Activated CD8-positive, alpha-beta memory T cell treated with anti-CD3 and anti-CD28 coated beads for 48 hours (primary cell): ENCODE data around the gene CRTC3.

Source experiments
- DNase-seq, 3 experiments: peaks; one replicate each; pipeline ENCODE4 v3.0.0-alpha.2; 2020; ENCODE audit warnings: low read depth in 2 of 3, low spot score in 2 of 3

CRTC3 gene

DNA sequence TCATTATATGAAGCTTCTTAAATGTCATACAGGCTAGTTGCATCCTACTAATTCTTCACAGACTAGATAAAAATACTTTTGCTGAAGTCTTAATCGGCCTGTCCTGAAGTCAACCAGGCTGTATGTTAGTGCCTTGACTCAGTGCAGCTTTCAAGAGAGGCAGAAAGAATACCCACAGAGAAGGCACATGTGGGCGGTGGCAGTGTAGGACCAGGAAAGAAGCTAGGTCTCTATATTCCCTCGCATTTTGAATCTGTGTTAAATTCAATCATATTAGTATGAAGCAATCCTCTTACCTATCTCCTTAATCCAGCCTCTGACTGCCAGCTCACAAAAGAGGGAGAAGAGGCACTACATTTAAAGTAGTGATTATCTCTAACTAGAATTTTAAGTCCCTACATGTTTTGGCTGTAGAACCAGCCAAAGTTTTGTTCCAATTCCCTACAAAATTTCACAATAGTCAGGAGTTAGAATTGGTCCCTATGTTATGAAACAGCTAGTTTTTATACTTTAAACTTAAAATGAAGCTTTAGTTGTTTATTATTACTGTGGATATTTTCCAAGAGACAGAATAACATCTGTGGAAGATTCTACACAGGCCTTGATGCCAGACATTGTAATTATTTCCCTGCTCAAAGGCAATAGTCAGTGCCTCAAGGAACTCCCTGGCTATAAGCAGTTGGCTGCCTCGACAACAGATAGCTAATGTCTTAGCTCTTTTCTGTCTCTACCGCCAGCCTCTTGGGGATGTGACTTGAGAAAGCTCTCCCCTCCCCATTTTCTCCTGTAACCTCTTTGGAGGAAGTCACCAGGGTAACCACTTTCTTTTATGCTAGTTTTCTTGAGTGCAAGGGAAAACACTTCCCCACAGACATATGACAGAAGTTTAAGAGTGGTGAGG is 31.9 kb downstream of the CRTC3 start:
- no peak for DNase-seq

DNA sequence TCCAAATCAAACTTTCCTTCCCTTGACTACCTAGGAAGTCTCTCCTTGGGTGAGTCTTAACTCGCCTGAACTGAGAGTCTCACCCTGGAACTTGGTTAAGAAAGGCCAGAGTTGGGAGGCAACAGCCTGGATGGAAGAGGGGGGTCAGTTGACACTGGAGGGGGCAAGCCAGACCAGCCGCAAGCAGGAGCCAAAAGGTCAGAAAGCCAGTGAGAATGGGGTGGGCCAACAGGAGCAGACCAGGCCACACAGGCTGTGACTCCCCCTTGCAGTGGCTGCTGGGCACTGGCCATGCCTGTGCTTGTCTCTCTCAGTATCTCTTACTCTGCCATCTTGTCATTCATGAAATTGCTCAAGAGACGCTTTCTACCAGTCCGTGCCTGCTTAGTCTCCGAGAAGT is 32.9 kb downstream of the CRTC3 start:
- no peak for DNase-seq

DNA sequence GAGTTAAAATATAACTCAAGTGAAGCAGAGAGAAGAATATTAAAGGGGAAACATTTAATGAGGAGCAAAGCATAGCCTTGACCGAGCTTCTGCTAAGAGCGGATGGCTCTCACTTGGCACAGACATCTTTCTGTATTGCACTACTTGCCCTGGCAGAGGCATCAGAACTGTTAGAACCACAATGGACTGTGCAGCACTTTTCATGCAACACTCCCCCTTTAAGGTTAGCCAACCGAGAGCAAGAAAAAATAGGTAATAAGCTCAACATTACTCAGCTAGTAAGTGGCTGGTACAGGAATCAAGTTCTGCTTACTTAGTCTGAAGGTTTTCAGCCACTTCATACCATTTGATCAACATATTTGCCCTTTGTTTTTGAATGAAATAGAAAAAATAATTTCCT is 33.7 kb downstream of the CRTC3 start:
- no peak for DNase-seq

DNA sequence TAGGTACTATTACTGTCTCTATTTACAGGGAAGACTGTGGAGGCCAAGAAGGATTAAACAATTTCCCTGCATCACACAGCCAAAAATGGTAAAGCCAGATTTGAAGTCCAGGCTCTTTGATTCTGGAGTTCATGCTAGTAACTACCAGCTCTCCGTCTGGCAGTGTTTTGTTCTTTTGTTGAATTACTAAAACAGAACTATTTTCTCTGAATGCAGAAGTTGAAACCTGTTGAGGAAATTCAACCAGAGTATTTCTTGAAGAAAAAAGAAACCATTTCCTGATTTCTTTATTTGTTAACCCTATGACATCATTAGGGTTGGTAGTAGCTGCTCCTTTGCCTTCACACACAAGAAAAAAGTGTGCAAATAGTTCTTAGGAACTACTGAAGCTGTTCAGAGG is 34.3 kb downstream of the CRTC3 start:
- no peak for DNase-seq

DNA sequence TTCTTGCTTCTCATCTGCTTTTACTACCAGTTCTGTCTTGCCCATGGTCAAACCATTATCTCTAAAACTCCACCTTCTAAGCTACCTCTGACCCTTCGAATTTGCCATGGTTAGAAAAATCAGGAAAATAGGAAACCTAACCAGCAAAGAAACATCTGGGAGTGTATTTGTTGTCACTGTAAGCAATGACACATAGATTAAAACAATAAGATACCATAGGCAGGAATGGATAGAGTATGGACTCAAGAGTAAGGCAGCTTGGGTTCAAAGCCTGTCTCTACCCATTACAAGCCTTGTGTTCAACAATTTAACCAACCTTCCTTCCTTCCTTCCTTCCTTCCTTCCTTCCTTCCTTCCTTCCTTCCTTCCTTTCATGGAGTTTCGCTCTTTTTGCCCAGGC is 34.9 kb downstream of the CRTC3 start:
- no peak for DNase-seq

DNA sequence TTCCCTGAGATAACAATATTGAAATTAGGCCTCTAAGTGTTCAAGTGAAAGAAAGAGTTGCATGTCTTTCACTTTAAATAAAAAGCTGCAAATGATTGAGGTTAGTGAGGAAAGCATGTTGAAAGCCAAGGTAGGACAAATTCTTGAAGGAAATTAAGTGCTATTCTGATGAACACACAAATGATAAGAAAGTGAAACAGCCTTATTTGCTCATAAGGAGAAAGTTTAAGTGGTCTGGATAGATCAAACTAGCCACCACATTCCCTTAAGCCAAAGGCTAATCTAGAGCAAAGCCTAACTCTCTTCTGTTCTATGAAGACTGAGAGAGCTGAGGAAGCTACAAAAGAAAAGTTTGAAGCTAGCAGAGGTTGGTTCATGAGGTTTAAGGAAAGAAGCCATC is 36.1 kb downstream of the CRTC3 start:
- no peak for DNase-seq

DNA sequence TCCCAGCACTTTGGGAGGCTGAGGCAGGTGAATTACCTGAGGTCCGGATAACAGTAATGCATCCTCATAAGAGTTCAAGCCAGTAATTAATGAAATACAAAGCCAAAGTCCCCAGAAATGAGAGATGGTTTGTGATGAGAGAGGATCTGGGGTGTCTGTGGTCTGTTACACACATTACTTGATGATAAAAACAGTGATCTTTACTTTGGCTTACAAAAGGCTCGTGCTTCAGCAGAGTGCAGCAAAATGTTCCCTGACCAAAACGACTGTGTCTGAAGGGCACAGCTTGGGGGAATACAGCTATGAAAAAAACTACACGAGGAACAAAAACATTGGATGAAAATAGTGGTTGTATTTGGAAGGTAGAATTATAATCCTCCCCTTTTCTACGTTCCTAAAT is 40.9 kb downstream of the CRTC3 start:
- DNase-seq, result no peak

DNA sequence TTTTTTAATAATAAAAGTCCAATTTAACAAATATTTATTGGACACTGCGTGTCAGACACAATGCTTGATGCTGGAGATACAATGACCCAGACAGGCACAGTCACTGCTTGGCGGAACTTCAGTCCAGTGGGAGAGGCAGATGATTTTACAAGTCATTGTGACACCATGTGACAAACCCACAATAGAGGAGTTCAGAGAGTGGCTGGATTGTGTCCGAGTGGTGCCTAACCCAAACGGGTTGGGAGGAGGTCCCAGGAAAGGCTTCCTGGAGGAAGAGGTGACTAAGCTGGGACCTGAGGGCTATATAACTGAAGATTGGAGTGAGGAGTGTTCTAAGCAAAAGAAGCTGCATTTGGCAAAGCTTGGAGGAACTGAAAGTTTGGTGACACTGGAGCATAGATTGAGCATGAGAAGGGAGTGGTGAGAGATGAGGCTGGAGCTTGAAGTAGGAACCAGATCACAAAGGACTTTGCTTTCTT is 41.4 kb downstream of the CRTC3 start:
- DNase-seq, result no peak

DNA sequence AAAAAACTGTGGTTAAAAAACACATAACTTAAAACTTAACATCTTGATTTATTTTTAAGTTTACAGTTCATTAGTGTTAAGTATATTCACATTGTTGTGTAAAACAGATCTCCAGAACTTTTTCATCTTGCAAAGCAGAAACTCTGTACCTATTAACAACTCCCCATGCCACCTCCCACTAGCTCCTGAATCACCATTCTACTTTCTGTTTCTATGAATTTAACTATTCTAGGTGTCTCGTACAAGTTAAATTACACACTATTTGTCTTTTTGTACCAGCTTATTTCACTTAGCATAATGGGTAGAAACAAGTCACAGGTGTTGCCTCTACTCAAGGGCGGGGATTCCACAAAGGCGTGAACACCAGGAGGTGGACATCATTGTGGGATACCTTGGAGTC is 43.2 kb downstream of the CRTC3 start:
- no peak for DNase-seq

DNA sequence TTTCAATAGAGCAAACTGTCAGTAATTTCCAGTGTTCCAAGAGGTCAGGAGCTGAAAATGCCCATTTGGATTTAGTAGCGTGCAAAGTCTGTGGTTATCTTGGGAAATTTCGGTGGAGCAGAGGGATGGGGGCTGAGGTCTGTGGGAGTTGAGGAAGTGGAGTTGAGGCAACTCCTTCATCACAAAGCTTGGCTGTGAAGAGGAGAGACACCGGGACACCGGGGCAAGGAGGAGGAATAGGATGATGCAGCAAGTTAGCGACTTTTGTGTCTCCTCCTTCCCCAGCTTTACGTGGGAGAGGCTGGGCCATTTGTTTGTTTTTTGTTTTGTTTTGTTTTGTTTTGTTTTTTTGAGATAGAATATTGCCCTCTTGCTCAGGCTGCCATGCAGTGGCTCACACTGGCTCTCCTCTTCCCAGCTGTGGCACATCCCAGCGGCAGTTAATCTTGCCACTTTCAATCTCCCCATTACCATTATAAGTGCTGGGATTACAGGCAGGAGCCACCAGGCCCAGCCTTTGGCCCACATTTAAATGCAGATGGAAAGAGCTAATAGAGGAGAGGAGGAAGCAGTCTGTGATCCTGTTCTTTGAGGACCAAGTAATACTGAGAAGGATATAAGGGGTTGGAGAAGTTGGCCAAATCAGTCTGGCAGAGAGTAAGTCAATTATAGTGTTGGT is 47.1 kb downstream of the CRTC3 start:
- no peak for DNase-seq

DNA sequence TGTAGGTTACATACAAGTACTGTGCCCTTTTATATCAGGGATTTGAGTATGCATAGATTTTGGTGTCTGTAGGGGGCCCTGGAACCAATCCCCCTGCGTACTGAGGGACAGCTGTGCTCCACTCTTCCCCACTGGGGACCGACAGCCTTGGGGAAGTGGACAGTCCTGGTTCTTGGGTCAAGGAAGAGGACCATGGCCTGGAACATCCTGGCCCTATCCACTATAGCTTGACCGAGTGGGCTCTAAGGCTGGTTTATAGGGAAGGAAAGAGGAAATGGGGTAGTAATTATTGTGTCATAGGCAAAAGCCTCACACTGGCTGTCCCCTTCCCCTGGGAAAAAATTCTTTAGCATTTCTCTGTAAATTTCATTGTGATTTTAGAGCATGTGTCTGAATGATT is 49.5 kb downstream of the CRTC3 start:
- DNase-seq, result no peak

DNA sequence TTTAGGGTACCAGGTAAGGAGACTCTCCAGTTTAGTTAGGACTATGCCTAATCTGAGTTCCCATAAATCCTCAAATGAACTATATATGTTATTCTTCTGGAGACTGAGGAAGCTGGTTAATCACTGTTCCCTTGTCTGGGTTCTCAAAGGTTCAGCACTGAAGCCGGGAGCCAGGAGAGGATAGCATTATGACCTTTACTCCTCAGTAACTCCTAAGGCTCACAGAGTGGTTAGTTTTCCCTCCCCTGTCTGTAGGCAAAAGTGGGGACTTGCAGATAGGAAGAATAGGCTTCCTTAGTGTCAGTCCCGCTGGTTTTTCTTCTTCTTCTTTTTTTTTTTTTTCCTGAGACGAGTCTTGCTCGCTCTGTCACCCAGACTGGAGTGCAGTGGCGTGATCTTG is 50.4 kb downstream of the CRTC3 start:
- no peak for DNase-seq

DNA sequence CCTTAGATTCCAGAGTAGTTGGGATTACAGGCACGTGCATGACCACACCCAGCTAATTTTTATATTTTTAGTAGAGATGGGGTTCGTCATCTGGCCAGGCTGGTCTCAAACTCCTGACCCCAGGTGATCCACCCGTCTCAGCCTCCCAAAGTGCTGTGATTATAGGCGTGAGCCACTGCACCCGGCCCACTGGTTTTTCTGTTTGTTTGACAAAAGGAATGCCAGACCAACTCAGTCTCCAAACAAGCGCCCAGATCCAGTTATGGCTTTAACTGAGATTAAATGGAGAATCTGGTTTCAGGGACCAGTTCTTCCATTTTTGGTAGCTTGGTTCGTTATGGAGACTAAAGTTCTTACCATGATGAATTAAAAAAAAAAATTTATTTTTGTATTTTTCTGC is 50.8 kb downstream of the CRTC3 start:
- DNase-seq, result no peak

DNA sequence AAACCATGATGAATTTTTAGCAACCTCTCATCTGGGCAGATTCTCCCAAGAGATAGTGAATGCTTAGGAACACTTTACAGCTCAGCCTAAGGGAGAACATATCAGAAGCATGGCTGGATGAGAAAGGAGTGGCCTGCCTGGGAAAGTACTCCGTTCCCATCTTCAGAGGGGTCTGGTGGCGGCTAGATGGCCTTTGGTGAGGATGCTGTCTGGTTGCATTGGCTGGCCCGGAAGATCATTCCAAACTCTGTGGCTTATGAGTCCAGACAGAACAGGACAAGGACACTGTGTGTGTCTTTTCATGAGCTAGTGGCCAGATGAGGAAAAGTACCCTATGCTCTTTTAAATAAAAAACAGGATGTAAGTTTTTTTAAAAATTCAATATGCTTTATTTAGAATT is 51.2 kb downstream of the CRTC3 start:
- DNase-seq, result no peak

DNA sequence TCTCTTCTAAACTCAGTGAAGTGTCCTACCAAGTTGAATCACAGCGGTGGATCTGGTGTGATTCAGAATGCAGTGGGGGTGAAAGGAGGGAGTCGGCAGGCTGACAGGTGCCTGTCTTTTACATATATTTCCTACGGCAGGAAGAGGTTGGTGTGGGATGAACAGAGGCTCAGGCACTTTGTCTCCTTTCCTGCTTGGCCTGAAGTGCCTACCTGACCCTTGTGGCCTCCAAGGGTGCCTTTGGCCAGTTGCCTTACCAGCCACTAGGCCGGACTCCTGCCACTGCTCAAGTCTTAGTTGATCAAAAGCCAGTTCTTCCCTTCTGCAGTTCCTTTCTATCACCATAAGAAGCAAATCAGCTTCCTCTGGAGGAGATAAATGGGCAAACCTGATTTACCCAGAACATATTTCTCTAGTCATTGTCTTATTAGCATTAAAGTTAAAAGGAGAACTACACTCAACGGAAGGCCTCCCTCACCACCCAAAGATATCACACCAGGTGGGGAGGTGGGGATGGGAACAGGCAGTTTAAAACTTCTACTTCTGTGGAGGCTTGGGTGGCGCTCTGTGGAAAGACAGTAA is 52.1 kb downstream of the CRTC3 start:
- DNase-seq, result no peak

DNA sequence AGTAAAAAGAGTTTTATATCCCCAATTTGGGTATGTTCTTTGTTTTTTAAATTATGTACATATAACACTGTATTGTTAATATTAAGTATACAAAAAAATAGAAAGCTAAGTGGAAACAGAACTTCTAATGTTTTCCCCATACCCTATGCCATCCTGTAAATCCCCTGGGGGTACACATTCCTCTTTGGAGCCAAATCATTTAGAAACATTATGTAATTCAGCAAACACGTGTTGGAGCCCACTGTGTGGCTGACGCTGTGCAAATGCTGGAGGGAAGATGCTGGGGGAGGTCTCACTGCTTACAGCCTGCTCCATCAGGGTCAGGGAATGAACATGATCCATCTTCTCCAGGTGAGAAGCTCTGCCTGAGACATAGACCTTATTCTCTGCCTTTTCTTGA is 52.8 kb downstream of the CRTC3 start:
- DNase-seq, result no peak

DNA sequence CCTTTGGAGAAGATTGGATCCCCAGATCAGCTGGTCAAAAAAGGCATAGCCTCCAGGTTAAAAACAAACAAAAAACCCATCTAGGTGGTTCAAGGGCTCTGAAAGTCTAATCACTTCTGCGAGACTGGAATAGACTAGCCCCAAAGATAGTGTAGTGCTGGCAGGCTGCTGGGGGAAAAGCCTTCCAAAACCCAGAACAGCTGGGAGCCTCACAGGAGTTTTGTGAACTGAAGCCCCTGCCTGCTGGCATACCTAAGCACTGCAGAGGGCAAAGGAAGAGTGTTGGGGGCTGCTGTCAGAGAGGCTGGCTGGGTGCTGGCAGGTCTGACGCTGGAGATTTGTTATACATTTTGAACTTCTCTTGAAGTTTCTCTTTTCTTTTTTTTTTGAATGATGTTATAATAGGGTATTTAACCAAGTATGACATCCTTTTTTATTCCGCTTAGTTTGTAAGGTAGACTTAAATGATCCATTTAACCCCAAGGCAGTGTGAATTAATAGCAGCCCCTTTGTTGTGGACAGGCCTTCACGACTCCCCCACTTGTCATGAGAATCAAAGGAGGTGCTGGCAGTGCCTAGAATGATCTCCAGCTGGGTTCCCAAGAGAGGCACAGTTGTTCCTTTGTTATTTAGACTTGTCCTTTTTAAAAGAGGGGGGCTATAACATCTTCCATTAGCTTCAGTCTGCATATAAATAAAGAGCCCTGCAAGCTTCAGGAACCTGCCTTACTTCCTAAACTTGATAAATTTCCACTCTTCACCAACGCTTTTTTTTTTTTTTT is 53.9 kb downstream of the CRTC3 start:
- DNase-seq, result no peak

DNA sequence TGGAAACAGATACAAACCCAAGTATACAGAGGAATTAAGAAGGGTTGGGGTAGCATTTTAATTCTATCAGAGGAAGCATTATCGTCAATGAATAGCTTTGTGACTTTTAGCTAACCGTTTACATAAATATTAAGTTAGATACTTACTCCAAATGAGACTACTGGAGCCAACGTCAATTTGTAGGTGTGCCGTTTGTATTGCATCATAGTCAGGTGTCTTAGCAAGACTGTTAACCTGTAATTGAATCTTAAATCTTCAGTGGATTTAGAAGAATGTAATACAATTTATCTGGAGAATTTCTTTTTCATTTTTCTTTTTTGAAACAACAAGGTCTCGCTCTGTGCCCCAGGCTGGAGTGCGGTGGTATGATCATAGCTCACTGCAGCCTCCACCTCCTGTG is 55.1 kb downstream of the CRTC3 start:
- DNase-seq, result no peak

DNA sequence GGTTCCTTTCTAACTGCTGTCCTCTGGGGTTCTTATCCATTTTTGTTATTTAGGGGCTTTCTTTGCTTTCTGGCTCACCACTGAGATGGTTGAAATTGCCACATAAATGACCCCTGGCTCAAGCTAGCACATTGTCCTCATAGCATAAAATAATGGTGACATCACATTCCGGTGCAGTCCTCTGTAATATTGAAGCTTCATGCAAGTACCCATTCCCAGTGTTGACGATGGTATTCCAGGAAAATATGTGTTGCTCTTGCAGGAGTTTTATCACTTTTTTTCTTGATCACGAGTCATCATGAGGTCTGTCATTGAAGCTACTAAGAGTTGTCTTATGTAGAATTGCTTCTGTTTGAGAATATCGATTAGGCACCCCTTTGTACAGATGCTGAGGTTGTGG is 56.1 kb downstream of the CRTC3 start:
- no peak for DNase-seq

DNA sequence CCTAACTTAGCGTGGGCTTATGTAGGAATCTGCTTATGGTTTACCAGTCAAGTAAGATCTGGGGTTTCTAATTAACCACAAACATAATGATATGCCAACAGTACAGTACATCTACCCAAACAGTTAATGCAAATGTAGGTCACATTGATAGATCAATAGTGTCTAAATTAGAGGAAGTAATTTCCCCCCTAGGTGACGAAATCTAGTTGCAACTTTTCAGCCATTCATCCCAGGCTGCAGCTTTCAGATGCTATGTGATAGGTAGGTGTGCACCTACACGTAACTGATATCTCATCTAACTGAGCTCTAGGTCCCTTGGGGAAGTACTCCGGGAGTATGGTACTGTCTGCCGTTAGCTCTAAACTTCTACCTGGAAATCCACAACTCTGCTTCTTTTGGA is 57.2 kb downstream of the CRTC3 start:
- DNase-seq, result no peak

DNA sequence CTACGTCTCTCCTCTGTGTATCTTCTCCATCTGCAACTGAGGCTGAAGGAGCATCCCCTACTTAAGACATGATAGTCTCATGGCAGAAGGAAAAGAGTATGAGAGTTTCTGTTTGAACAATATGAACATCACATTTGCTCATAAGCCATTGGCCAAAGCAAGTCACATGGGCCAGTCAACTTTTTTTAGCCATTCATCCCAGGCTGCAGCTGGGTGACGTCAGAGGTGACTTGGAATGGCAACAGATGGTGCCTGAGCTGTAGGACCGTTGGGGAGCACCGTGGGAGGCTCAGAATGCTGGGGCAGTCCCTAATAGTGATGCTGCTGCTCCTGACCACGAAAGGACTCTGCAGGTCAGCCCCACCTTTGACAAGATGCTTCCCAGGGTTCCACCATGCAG is 58.7 kb downstream of the CRTC3 start:
- DNase-seq, result no peak

DNA sequence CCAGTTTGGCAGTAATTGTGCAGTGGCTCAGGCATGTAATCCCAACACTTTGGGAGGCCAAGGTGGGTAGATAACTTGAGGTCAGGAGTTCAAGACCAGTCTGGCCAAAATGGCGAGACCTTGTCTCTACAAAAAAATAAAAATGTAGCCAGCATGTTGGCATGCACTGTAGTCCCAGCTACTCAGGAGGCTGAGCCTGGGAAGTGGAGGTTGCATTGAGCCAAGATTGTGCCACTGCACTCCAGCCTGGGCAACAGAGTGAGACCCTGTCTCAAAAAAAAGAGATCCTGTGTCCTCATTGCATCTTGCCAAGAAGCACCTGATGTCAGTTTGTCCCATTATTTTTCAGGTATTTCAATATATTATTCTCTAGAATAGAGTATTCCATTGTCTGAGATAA is 61.8 kb downstream of the CRTC3 start:
- DNase-seq, result no peak
